ENCODE measurements around the gene RALGPS1.

RALGPS1 gene

DNA sequence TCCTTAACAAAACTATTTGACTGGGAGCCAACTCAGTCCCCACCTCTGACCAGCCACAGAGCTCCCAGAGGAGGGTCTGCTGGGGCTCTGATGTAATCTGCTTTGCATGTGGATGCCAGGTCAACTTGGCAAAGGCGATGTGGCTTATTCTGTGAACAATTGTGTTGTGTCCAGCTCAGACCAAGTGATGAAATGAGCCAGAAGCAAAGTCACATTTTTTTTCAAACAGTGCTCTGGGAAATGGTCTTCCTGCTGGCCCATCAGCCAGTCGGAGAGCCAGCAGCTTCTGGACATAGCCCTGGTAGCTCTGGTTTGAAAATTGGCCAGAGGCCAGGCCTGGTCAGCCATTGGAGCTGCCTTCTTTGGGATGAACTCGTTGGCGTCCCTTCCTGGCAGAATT is 121.4 kb downstream of the RALGPS1 start:
- Histone ChIP-seq H3K27ac (replicated peaks) (no peak overlapping the region), H3K27me3 (ENCODE audit: insufficient read depth, poor library complexity, severe bottlenecking) (peaks cover 2% of the 10 kb centered on the region), H3K4me3 (replicated peaks; ENCODE audit: insufficient read depth, low read length) (no peak overlapping the region)
- TF ChIP-seq POLR2AphosphoS5 (IDR thresholded peaks at IDR 0.05; ENCODE audit: low read depth) (no peak), GABPA (IDR thresholded peaks at IDR 0.05; ENCODE audit: low read depth) (no peak), SPI1 (IDR thresholded peaks at IDR 0.05; ENCODE audit: borderline replicate concordance, low read depth) (no peak)
- TF ChIP-seq, protein P1, sequence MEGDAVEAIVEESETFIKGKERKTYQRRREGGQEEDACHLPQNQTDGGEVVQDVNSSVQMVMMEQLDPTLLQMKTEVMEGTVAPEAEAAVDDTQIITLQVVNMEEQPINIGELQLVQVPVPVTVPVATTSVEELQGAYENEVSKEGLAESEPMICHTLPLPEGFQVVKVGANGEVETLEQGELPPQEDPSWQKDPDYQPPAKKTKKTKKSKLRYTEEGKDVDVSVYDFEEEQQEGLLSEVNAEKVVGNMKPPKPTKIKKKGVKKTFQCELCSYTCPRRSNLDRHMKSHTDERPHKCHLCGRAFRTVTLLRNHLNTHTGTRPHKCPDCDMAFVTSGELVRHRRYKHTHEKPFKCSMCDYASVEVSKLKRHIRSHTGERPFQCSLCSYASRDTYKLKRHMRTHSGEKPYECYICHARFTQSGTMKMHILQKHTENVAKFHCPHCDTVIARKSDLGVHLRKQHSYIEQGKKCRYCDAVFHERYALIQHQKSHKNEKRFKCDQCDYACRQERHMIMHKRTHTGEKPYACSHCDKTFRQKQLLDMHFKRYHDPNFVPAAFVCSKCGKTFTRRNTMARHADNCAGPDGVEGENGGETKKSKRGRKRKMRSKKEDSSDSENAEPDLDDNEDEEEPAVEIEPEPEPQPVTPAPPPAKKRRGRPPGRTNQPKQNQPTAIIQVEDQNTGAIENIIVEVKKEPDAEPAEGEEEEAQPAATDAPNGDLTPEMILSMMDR (IDR thresholded peaks at IDR 0.05; ENCODE audit: insufficient read depth, low read length) = no peak
- TF ChIP-seq, protein P2, sequence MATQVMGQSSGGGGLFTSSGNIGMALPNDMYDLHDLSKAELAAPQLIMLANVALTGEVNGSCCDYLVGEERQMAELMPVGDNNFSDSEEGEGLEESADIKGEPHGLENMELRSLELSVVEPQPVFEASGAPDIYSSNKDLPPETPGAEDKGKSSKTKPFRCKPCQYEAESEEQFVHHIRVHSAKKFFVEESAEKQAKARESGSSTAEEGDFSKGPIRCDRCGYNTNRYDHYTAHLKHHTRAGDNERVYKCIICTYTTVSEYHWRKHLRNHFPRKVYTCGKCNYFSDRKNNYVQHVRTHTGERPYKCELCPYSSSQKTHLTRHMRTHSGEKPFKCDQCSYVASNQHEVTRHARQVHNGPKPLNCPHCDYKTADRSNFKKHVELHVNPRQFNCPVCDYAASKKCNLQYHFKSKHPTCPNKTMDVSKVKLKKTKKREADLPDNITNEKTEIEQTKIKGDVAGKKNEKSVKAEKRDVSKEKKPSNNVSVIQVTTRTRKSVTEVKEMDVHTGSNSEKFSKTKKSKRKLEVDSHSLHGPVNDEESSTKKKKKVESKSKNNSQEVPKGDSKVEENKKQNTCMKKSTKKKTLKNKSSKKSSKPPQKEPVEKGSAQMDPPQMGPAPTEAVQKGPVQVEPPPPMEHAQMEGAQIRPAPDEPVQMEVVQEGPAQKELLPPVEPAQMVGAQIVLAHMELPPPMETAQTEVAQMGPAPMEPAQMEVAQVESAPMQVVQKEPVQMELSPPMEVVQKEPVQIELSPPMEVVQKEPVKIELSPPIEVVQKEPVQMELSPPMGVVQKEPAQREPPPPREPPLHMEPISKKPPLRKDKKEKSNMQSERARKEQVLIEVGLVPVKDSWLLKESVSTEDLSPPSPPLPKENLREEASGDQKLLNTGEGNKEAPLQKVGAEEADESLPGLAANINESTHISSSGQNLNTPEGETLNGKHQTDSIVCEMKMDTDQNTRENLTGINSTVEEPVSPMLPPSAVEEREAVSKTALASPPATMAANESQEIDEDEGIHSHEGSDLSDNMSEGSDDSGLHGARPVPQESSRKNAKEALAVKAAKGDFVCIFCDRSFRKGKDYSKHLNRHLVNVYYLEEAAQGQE (IDR thresholded peaks at IDR 0.05; ENCODE audit: insufficient replicate concordance, low read depth) = no peak
- no peak for DNase-seq (ENCODE audit: low read depth in 1 of 2, low spot score in 1 of 2)

DNA sequence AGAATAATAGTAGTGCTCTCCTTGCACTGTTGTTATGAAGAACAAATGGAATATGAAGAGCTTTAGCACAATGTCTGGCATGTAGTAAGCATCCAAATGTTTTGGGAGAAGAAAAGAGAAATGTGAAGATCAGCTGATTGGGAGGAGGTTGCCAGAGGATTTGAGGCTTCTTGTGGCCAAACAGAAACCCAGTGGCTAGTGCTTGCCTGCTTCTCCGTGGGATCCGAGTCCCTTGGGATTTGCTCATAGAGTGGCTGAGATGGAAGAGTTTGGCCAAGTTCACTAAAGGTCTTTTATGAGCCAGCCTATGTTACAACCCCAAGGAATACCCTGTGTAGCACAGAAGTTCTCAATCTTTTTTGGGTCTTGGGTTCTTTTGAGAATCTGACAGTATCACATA is 121.9 kb downstream of the RALGPS1 start:
- no peak for DNase-seq (ENCODE audit: low read depth in 1 of 2, low spot score in 1 of 2)
- H3K27ac ChIP-seq (replicated peaks) = no peak overlapping the region
- TF ChIP-seq, protein P2 (IDR thresholded peaks at IDR 0.05; ENCODE audit: insufficient replicate concordance, low read depth) = no peak
- no peak for TF ChIP-seq POLR2AphosphoS5 (IDR thresholded peaks at IDR 0.05; ENCODE audit: low read depth)
- TF ChIP-seq SPI1 (IDR thresholded peaks at IDR 0.05; ENCODE audit: borderline replicate concordance, low read depth) = no peak
- TF ChIP-seq, protein P1 (IDR thresholded peaks at IDR 0.05; ENCODE audit: insufficient read depth, low read length) = no peak
- peaks cover 1% of the 10 kb centered on the region for H3K27me3 ChIP-seq (ENCODE audit: insufficient read depth, poor library complexity, severe bottlenecking)
- H3K4me3 ChIP-seq (replicated peaks; ENCODE audit: insufficient read depth, low read length) = no peak overlapping the region

DNA sequence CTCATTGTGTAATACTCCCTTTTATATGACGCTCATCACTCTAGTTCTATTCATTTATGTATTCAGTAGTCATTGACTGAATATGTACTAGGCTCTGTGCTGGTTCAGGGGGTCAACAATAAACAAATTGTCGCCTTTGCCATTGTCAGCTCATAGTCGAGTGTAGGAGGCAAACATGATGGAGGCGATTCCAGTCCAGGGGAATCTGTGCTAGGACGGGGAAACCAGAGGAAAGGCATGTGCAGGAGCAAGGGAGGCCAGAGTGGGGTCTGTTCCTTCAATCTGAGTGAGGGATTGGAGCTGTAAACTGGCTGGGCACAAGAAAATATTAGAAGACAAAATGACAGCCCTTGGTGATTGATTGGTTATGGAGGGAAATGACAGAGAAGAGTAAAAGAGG is 123.9 kb downstream of the RALGPS1 start:
- no peak overlapping the region for H3K27ac ChIP-seq (replicated peaks)

More for the DNA sequence above, 123.9 kb downstream of the RALGPS1 start:
- Histone ChIP-seq H3K27me3 (ENCODE audit: insufficient read depth, poor library complexity, severe bottlenecking) (no peaks in the 10 kb centered on the region), H3K4me3 (replicated peaks; ENCODE audit: insufficient read depth, low read length) (no peak overlapping the region)
- DNase-seq (ENCODE audit: low read depth in 1 of 2, low spot score in 1 of 2) = no peak
- TF ChIP-seq, protein P1 (IDR thresholded peaks at IDR 0.05; ENCODE audit: insufficient read depth, low read length) = no peak
- TF ChIP-seq POLR2AphosphoS5 (IDR thresholded peaks at IDR 0.05; ENCODE audit: low read depth) (no peak), SPI1 (IDR thresholded peaks at IDR 0.05; ENCODE audit: borderline replicate concordance, low read depth) (no peak), GABPA (IDR thresholded peaks at IDR 0.05; ENCODE audit: low read depth) (no peak)
- TF ChIP-seq, protein P2 (IDR thresholded peaks at IDR 0.05; ENCODE audit: insufficient replicate concordance, low read depth) = no peak
